WTC11 (cell line): ENCODE data around the gene ST3GAL5. TPM values are rescaled to one million over a fixed set of nuclear protein-coding genes. Genes with fewer than 3 reads are reported as not detected.

ENCODE experiments used
- ATAC-seq: fragments of 200-7000 bp; cut with Tn5 transposase; 2 replicates; pipeline ENCODE4 v1.10.0; 2021; ENCODE audit warnings: mild to moderate bottlenecking, moderate library complexity
- CTCF ChIA-PET: fragments of 300-600 bp; sonication (Branson Sonifier 250); formaldehyde crosslinking; loops from one replicate; lab custom pipeline; 2021; ENCODE audit warnings: antibody characterized with exemption; lab: Charles Lee
- POLR2A ChIA-PET: fragments of 350-600 bp; sonication (Branson Sonifier 250); formaldehyde crosslinking; loops from one replicate; lab custom pipeline; 2021; ENCODE audit warnings: antibody characterized with exemption; lab: Charles Lee
- DNase-seq: peaks from one replicate; pipeline ENCODE4 v3.0.0; 2021; ENCODE audit warnings: low spot score
- H3K27ac Mint-ChIP-seq: 2 replicates; pipeline ENCODE4 v1.8.0; 2021; ENCODE audit warnings: mixed read lengths
- H3K27me3 Mint-ChIP-seq: 2 replicates; pipeline ENCODE4 v1.8.0; 2021; ENCODE audit warnings: low read depth, mild to moderate bottlenecking, moderate library complexity, mixed read lengths
- H3K36me3 Mint-ChIP-seq: 2 replicates; pipeline ENCODE4 v1.8.0; 2021; ENCODE audit warnings: mixed read lengths
- H3K4me1 Mint-ChIP-seq: 2 replicates; pipeline ENCODE4 v1.8.0; 2022; ENCODE audit warnings: mixed read lengths
- H3K4me3 Mint-ChIP-seq: 2 replicates; pipeline ENCODE4 v1.8.0; 2021; ENCODE audit warnings: mild to moderate bottlenecking, moderate library complexity, mixed read lengths
- H3K9me3 Mint-ChIP-seq: 2 replicates; pipeline ENCODE4 v1.8.0; 2021; ENCODE audit warnings: mixed read lengths
- CBFB ChIP-seq: sonication (generic); formaldehyde crosslinking; IDR thresholded peaks from 2 replicates; pipeline ENCODE4 v1.8.1; 2022; ENCODE audit warnings: mild to moderate bottlenecking, low read depth, missing genetic modification reagents
- JAZF1 ChIP-seq: fragments of 250-450 bp; sonication (Bioruptor Pico); IDR thresholded peaks from 2 replicates; pipeline ENCODE4 v1.9.0; 2021; ENCODE audit warnings: moderate library complexity, mild to moderate bottlenecking, inconsistent platforms
- MYBL2 ChIP-seq: sonication (generic); formaldehyde crosslinking; IDR thresholded peaks from 2 replicates; pipeline ENCODE4 v1.8.1; 2023; ENCODE audit warnings: mild to moderate bottlenecking, moderate library complexity, missing genetic modification reagents
- NFE2L1 ChIP-seq: sonication (generic); formaldehyde crosslinking; IDR thresholded peaks from 2 replicates; pipeline ENCODE4 v1.8.1; 2023; ENCODE audit warnings: missing genetic modification reagents
- NFYB ChIP-seq: sonication (generic); formaldehyde crosslinking; conservative IDR thresholded peaks from 2 replicates; pipeline ENCODE4 v1.8.0; 2022; ENCODE audit warnings: low read depth, missing genetic modification reagents
- OVOL2 ChIP-seq: fragments of 250-450 bp; sonication (Bioruptor Pico); IDR thresholded peaks from 2 replicates; pipeline ENCODE4 v1.9.0; 2021; ENCODE audit warnings: mild to moderate bottlenecking, borderline replicate concordance
- SMAD4 ChIP-seq: sonication (generic); formaldehyde crosslinking; IDR thresholded peaks from 2 replicates; pipeline ENCODE4 v1.8.0; 2022; ENCODE audit warnings: mild to moderate bottlenecking, missing genetic modification reagents
- total RNA-seq: library from RNA; stranded (reverse); gene quantifications from 3 replicates; pipeline ENCODE4 v1.2.3, GENCODE V29; 2021
- TF ChIP-seq, protein P1 (sequence below): sonication (generic); formaldehyde crosslinking; IDR thresholded peaks from 2 replicates; pipeline ENCODE4 v1.8.1; 2022; ENCODE audit warnings: low read depth, mild to moderate bottlenecking, moderate library complexity, missing genetic modification reagents, borderline replicate concordance
- TF ChIP-seq, protein P2 (sequence below): sonication (generic); formaldehyde crosslinking; IDR thresholded peaks from 2 replicates; pipeline ENCODE4 v1.8.0; 2022; ENCODE audit warnings: missing genetic modification reagents
- TF ChIP-seq, protein P3 (sequence below): sonication (generic); formaldehyde crosslinking; IDR thresholded peaks from 2 replicates; pipeline ENCODE4 v1.8.1; 2022; ENCODE audit warnings: mild to moderate bottlenecking, missing genetic modification reagents, moderate library complexity, borderline replicate concordance
- TF ChIP-seq, protein P4 (sequence below): sonication (generic); formaldehyde crosslinking; IDR thresholded peaks from 2 replicates; pipeline ENCODE4 v1.8.1; 2023; ENCODE audit warnings: mild to moderate bottlenecking, missing genetic modification reagents, moderate library complexity
- TF ChIP-seq, protein P5 (sequence below): fragments of 250-450 bp; sonication (Bioruptor Pico); IDR thresholded peaks from 2 replicates; pipeline ENCODE4 v1.8.0; 2021; ENCODE audit warnings: mild to moderate bottlenecking
- TF ChIP-seq, protein P6 (sequence below): sonication (generic); formaldehyde crosslinking; IDR thresholded peaks from 2 replicates; pipeline ENCODE4 v1.8.1; 2023; ENCODE audit warnings: mild to moderate bottlenecking, moderate library complexity, missing genetic modification reagents
- TF ChIP-seq, protein P7 (sequence below): sonication (generic); formaldehyde crosslinking; IDR thresholded peaks from 2 replicates; pipeline ENCODE4 v1.8.0; 2023; ENCODE audit warnings: mild to moderate bottlenecking, missing genetic modification reagents

Gene ST3GAL5
- total RNA-seq, 1 experiment from 2014 or later, result 5.9 TPM

DNA sequence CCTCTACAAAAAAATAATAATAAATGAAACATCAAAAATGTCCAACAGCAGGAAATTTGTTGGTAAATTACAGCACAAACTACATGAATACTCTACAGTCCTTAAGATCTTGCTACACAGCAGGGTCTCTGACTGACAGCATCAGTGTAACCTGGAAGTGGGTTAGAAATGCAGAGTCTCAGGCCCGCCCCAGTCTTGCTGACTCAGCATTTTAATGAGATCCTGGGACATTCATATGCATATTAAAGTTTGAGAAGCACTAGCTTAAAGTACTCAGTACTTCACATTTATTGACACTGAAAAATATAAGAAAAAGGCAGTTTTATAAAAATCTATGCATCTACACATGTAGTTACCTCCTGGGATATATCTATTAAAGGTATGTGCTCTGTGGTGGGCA lies 21.7 kb downstream of the ST3GAL5 start (continued):
- TF ChIP-seq, protein P1, sequence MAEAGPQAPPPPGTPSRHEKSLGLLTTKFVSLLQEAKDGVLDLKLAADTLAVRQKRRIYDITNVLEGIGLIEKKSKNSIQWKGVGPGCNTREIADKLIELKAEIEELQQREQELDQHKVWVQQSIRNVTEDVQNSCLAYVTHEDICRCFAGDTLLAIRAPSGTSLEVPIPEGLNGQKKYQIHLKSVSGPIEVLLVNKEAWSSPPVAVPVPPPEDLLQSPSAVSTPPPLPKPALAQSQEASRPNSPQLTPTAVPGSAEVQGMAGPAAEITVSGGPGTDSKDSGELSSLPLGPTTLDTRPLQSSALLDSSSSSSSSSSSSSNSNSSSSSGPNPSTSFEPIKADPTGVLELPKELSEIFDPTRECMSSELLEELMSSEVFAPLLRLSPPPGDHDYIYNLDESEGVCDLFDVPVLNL (CRISPR knock-in tag), result no peak
- TF ChIP-seq CBFB (CRISPR knock-in tag), result no peak
- TF ChIP-seq, protein P2, sequence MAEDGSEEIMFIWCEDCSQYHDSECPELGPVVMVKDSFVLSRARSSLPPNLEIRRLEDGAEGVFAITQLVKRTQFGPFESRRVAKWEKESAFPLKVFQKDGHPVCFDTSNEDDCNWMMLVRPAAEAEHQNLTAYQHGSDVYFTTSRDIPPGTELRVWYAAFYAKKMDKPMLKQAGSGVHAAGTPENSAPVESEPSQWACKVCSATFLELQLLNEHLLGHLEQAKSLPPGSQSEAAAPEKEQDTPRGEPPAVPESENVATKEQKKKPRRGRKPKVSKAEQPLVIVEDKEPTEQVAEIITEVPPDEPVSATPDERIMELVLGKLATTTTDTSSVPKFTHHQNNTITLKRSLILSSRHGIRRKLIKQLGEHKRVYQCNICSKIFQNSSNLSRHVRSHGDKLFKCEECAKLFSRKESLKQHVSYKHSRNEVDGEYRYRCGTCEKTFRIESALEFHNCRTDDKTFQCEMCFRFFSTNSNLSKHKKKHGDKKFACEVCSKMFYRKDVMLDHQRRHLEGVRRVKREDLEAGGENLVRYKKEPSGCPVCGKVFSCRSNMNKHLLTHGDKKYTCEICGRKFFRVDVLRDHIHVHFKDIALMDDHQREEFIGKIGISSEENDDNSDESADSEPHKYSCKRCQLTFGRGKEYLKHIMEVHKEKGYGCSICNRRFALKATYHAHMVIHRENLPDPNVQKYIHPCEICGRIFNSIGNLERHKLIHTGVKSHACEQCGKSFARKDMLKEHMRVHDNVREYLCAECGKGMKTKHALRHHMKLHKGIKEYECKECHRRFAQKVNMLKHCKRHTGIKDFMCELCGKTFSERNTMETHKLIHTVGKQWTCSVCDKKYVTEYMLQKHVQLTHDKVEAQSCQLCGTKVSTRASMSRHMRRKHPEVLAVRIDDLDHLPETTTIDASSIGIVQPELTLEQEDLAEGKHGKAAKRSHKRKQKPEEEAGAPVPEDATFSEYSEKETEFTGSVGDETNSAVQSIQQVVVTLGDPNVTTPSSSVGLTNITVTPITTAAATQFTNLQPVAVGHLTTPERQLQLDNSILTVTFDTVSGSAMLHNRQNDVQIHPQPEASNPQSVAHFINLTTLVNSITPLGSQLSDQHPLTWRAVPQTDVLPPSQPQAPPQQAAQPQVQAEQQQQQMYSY (CRISPR knock-in tag), result no peak
- TF ChIP-seq NFYB (CRISPR knock-in tag), result no peak
- TF ChIP-seq JAZF1, result no peak
- TF ChIP-seq, protein P3, sequence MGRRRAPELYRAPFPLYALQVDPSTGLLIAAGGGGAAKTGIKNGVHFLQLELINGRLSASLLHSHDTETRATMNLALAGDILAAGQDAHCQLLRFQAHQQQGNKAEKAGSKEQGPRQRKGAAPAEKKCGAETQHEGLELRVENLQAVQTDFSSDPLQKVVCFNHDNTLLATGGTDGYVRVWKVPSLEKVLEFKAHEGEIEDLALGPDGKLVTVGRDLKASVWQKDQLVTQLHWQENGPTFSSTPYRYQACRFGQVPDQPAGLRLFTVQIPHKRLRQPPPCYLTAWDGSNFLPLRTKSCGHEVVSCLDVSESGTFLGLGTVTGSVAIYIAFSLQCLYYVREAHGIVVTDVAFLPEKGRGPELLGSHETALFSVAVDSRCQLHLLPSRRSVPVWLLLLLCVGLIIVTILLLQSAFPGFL, result no peak

DNA sequence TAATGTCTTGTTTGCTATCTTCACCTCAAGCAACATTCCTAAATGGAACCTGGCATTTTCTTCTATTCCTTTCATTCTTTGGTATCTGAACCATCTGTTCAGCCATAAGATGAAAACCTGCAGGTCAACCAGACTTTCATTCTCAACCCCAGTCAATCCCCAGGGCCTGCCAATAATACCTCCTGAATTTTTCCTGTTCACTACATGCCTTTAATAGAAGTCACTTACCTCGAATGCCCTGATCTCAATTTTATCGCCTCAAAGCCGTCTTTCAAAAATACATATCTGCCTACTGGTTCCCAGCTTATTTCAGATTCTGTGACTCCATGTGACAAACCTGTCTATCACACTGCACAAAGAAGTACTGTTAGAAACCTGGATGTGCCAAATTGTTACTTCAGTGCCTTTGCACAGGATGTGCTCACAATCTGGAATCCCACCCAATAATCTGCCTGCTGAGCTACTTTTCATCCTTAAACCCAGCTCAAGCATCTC lies 22.6 kb downstream of the ST3GAL5 start:
- Mint-ChIP-seq H3K4me3 (no peak overlapping the region), H3K27me3 (no peaks in the 10 kb centered on the region)
- CTCF ChIA-PET, result interaction anchor here (1.0 to 1.8 kb wide), 2 partner anchors 39 to 137 kb away, joined by 3 to 7 read pairs; no protein-coding TSS in a partner anchor

More for the DNA sequence above, 22.6 kb downstream of the ST3GAL5 start:
- TF ChIP-seq SMAD4, result no peak
- TF ChIP-seq, protein P4, sequence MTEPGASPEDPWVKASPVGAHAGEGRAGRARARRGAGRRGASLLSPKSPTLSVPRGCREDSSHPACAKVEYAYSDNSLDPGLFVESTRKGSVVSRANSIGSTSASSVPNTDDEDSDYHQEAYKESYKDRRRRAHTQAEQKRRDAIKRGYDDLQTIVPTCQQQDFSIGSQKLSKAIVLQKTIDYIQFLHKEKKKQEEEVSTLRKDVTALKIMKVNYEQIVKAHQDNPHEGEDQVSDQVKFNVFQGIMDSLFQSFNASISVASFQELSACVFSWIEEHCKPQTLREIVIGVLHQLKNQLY (CRISPR knock-in tag), result no peak
- no peak for TF ChIP-seq NFE2L1 (CRISPR knock-in tag)
- TF ChIP-seq, protein P5, sequence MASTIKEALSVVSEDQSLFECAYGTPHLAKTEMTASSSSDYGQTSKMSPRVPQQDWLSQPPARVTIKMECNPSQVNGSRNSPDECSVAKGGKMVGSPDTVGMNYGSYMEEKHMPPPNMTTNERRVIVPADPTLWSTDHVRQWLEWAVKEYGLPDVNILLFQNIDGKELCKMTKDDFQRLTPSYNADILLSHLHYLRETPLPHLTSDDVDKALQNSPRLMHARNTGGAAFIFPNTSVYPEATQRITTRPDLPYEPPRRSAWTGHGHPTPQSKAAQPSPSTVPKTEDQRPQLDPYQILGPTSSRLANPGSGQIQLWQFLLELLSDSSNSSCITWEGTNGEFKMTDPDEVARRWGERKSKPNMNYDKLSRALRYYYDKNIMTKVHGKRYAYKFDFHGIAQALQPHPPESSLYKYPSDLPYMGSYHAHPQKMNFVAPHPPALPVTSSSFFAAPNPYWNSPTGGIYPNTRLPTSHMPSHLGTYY (CRISPR knock-in tag), result no peak
- TF ChIP-seq JAZF1, result no peak
- TF ChIP-seq, protein P6, sequence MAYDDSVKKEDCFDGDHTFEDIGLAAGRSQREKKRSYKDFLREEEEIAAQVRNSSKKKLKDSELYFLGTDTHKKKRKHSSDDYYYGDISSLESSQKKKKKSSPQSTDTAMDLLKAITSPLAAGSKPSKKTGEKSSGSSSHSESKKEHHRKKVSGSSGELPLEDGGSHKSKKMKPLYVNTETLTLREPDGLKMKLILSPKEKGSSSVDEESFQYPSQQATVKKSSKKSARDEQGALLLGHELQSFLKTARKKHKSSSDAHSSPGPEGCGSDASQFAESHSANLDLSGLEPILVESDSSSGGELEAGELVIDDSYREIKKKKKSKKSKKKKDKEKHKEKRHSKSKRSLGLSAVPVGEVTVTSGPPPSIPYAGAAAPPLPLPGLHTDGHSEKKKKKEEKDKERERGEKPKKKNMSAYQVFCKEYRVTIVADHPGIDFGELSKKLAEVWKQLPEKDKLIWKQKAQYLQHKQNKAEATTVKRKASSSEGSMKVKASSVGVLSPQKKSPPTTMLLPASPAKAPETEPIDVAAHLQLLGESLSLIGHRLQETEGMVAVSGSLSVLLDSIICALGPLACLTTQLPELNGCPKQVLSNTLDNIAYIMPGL (CRISPR knock-in tag), result no peak
- TF ChIP-seq, protein P7, sequence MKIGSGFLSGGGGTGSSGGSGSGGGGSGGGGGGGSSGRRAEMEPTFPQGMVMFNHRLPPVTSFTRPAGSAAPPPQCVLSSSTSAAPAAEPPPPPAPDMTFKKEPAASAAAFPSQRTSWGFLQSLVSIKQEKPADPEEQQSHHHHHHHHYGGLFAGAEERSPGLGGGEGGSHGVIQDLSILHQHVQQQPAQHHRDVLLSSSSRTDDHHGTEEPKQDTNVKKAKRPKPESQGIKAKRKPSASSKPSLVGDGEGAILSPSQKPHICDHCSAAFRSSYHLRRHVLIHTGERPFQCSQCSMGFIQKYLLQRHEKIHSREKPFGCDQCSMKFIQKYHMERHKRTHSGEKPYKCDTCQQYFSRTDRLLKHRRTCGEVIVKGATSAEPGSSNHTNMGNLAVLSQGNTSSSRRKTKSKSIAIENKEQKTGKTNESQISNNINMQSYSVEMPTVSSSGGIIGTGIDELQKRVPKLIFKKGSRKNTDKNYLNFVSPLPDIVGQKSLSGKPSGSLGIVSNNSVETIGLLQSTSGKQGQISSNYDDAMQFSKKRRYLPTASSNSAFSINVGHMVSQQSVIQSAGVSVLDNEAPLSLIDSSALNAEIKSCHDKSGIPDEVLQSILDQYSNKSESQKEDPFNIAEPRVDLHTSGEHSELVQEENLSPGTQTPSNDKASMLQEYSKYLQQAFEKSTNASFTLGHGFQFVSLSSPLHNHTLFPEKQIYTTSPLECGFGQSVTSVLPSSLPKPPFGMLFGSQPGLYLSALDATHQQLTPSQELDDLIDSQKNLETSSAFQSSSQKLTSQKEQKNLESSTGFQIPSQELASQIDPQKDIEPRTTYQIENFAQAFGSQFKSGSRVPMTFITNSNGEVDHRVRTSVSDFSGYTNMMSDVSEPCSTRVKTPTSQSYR (CRISPR knock-in tag), result no peak
- no peak for TF ChIP-seq OVOL2 (CRISPR knock-in tag)
- TF ChIP-seq CBFB (CRISPR knock-in tag), result no peak
- TF ChIP-seq MYBL2 (CRISPR knock-in tag), result no peak
- ATAC-seq (no peak), DNase-seq (no peak)
- Mint-ChIP-seq H3K9me3 (no peaks in the 10 kb centered on the region), H3K4me1 (peaks cover 12% of the 10 kb centered on the region), H3K36me3 (no peaks in the 10 kb centered on the region), H3K27ac (no peak overlapping the region)
- POLR2A ChIA-PET, result no interaction called here
